HG03175 (cell line): ENCODE measurements around the gene UBE2H.
"Not testable (repeated sequence)": the region's sequence is repeated elsewhere in the genome, so short reads cannot be mapped to it uniquely, and the experiment has no call there.

ENCODE experiments used
- ATAC-seq: cut with Tn5 transposase; IDR thresholded peaks from one replicate; pipeline ENCODE4 v1.9.1; 2021; ENCODE audit warnings: mild to moderate bottlenecking, moderate library complexity; ENCODE audit not compliant: unreplicated experiment

The UBE2H gene

GRCh38 chr7:129875160-129875559 lies 77.6 kb downstream of the UBE2H start:
- ATAC-seq, result no peak

GRCh38 chr7:129874722-129875121 lies 78.0 kb downstream of the UBE2H start:
- no peak for ATAC-seq

- no peak for ATAC-seq
These were observed 80.7 kb downstream of the UBE2H start for GRCh38 chr7:129872054-129872453.

GRCh38 chr7:129870668-129871067 lies 82.1 kb downstream of the UBE2H start:
- no peak for ATAC-seq

- ATAC-seq, result no peak
These were observed 86.5 kb downstream of the UBE2H start for GRCh38 chr7:129866251-129866650.

GRCh38 chr7:129865925-129866201 lies 86.9 kb downstream of the UBE2H start:
- no peak for ATAC-seq

GRCh38 chr7:129865093-129865924 lies 87.5 kb downstream of the UBE2H start:
- no peak for ATAC-seq

GRCh38 chr7:129864676-129865075 lies 88.1 kb downstream of the UBE2H start:
- not testable (repeated sequence) for ATAC-seq

- ATAC-seq, result no peak
These were observed 88.7 kb downstream of the UBE2H start for GRCh38 chr7:129864042-129864441.

- no peak for ATAC-seq
These were observed 90.1 kb downstream of the UBE2H start for GRCh38 chr7:129862682-129863081.

- not testable (repeated sequence) for ATAC-seq
These were observed 92.0 kb downstream of the UBE2H start for GRCh38 chr7:129860784-129861183.

GRCh38 chr7:129859183-129859582 lies 93.6 kb downstream of the UBE2H start:
- no peak for ATAC-seq

GRCh38 chr7:129858490-129858889 lies 94.3 kb downstream of the UBE2H start:
- ATAC-seq, result no peak

- ATAC-seq, result no peak
These were observed 95.4 kb downstream of the UBE2H start for GRCh38 chr7:129857313-129857712.

GRCh38 chr7:129855935-129856717 lies 96.6 kb downstream of the UBE2H start:
- ATAC-seq, result no peak

- no peak for ATAC-seq
These were observed 97.5 kb downstream of the UBE2H start for GRCh38 chr7:129855234-129855673.

- no peak for ATAC-seq
These were observed 98.4 kb downstream of the UBE2H start for GRCh38 chr7:129854401-129854800.

GRCh38 chr7:129853661-129854268 lies 99.0 kb downstream of the UBE2H start:
- no peak for ATAC-seq

GRCh38 chr7:129851809-129852208 lies 101.0 kb downstream of the UBE2H start:
- ATAC-seq, result no peak

- no peak for ATAC-seq
These were observed 101.6 kb downstream of the UBE2H start for GRCh38 chr7:129851174-129851573.

- no peak for ATAC-seq
These were observed 104.3 kb downstream of the UBE2H start for GRCh38 chr7:129848436-129848835.

- ATAC-seq, result no peak
These were observed 106.8 kb downstream of the UBE2H start for GRCh38 chr7:129845972-129846327.
